H1 (cell line): ENCODE measurements around the gene PRKCH. TPM values are rescaled to one million over a fixed set of nuclear protein-coding genes. Genes with fewer than 3 reads are reported as not detected.

Source experiments
- CTCF ChIA-PET: fragments of 300-600 bp; sonication (Branson Sonifier 250); formaldehyde crosslinking; loops from one replicate; lab custom pipeline; 2021; ENCODE audit not compliant: partially characterized antibody; lab: Charles Lee
- POLR2A ChIA-PET: fragments of 300-600 bp; sonication (Branson Sonifier 250); formaldehyde crosslinking; loops from one replicate; lab custom pipeline; 2021; ENCODE audit warnings: inconsistent platforms; ENCODE audit not compliant: partially characterized antibody; lab: Charles Lee
- DNase-seq, 2 experiments: peaks; one replicate each; pipeline versions ENCODE4 v3.0.0 to v3.0.0-alpha.2; 2010 to 2022; ENCODE audit warnings: low spot score in 2 of 2, low read depth in 1 of 2, mixed read lengths in 1 of 2
- FAIRE-seq: peaks from 2 replicates; lab custom pipeline; 2011; peaks lifted over from hg19 to GRCh38; lab: Jason Lieb, UNC
- H2AFZ ChIP-seq: 2 replicates; pipeline ENCODE4 v1.8.1; 2012; ENCODE audit warnings: low read length, inconsistent platforms
- H2AK5ac ChIP-seq: 2 replicates; pipeline ENCODE4 v1.6.1; 2013; ENCODE audit warnings: low read depth, low read length
- H2BK120ac ChIP-seq: replicated peaks from 2 replicates; pipeline ENCODE3; 2013; ENCODE audit warnings: low read depth, low read length, inconsistent platforms
- H2BK12ac ChIP-seq: 2 replicates; pipeline ENCODE4 v1.6.1; 2013; ENCODE audit warnings: low read depth, low read length
- H2BK15ac ChIP-seq: 2 replicates; pipeline ENCODE4 v1.6.1; 2013; ENCODE audit warnings: low read length
- H2BK20ac ChIP-seq: 2 replicates; pipeline ENCODE4 v1.6.1; 2013; ENCODE audit warnings: low read length
- H2BK5ac ChIP-seq: 2 replicates; pipeline ENCODE4 v1.6.1; 2013; ENCODE audit warnings: low read depth, low read length
- H3K14ac ChIP-seq: 2 replicates; pipeline ENCODE4 v1.6.1; 2013; ENCODE audit warnings: inconsistent platforms; ENCODE audit not compliant: insufficient read length
- H3K18ac ChIP-seq: 2 replicates; pipeline ENCODE4 v1.6.1; 2013; ENCODE audit warnings: low read length; ENCODE audit errors: extremely low read depth
- H3K23ac ChIP-seq: 2 replicates; pipeline ENCODE4 v1.6.1; 2013; ENCODE audit warnings: inconsistent platforms; ENCODE audit not compliant: insufficient read length
- H3K23me2 ChIP-seq: 2 replicates; pipeline ENCODE4 v1.6.1; 2013; ENCODE audit warnings: low read depth, low read length
- H3K27ac ChIP-seq: 2 replicates; pipeline ENCODE4 v1.6.1; 2011; ENCODE audit warnings: low read depth, low read length, inconsistent platforms
- H3K27me3 ChIP-seq, 4 experiments: replicated peaks in 1 of 4; 1 replicate in 1 of 4; 2 replicates in 3 of 4; pipeline versions ENCODE4 v1.6.1 to v1.8.1; 2011 to 2013; ENCODE audit warnings: low read length in 3 of 4, mild to moderate bottlenecking in 3 of 4, inconsistent platforms in 2 of 4, mixed read lengths in 2 of 4, moderate library complexity in 1 of 4; ENCODE audit not compliant: control insufficient read depth in 3 of 4, insufficient read depth in 3 of 4; ENCODE audit errors: extremely low read depth in 1 of 4
- H3K36me3 ChIP-seq, 4 experiments: 2 replicates each; pipeline versions ENCODE4 v1.6.1 to v1.8.1; 2011 to 2013; ENCODE audit warnings: mild to moderate bottlenecking in 4 of 4, low read length in 3 of 4, moderate library complexity in 2 of 4, control low read depth in 1 of 4, inconsistent platforms in 1 of 4; ENCODE audit not compliant: insufficient read depth in 4 of 4, control insufficient read depth in 2 of 4
- H3K4ac ChIP-seq: replicated peaks from 2 replicates; pipeline ENCODE3; 2013; ENCODE audit warnings: low read length, low read depth, mixed read lengths, inconsistent platforms; ENCODE audit not compliant: insufficient read length
- H3K4me1 ChIP-seq, 4 experiments: replicated peaks in 1 of 4; 1 replicate in 1 of 4; 2 replicates in 3 of 4; pipeline versions ENCODE4 v1.6.1 to v1.8.1; 2011 to 2013; ENCODE audit warnings: low read length in 3 of 4, inconsistent platforms in 2 of 4, mixed read lengths in 1 of 4; ENCODE audit not compliant: insufficient read depth in 4 of 4, control insufficient read depth in 3 of 4
- H3K4me2 ChIP-seq, 2 experiments: 2 replicates each; pipeline versions ENCODE4 v1.6.1 to v1.8.1; 2011 to 2013; ENCODE audit warnings: low read depth in 2 of 2, low read length in 2 of 2, control low read depth in 1 of 2, inconsistent platforms in 1 of 2, mild to moderate bottlenecking in 1 of 2; ENCODE audit not compliant: insufficient read depth in 1 of 2
- H3K4me3 ChIP-seq, 4 experiments: fragments of 200-600, 300-600 bp in 1 of 4; sonication (generic), shearing (Covaris generic), sonication (Bioruptor Twin) in 1 of 4; 2 replicates each; pipeline versions ENCODE4 v1.5.1 to v1.8.1; 2011 to 2016; ENCODE audit warnings: low read length in 4 of 4, low read depth in 3 of 4, control low read depth in 2 of 4, inconsistent platforms in 2 of 4, mild to moderate bottlenecking in 2 of 4, mixed read lengths in 1 of 4, moderate library complexity in 1 of 4; ENCODE audit not compliant: insufficient read depth in 2 of 4; ENCODE audit errors: extremely low read depth in 1 of 4
- H3K56ac ChIP-seq: replicated peaks from 2 replicates; pipeline ENCODE3; 2013; ENCODE audit warnings: low read depth, mild to moderate bottlenecking, mixed read lengths, low read length, inconsistent platforms; ENCODE audit not compliant: insufficient read length
- H3K79me1 ChIP-seq: 2 replicates; pipeline ENCODE4 v1.6.1; 2013; ENCODE audit warnings: low read depth, low read length, control low read depth
- H3K79me2 ChIP-seq, 2 experiments: 2 replicates each; pipeline versions ENCODE4 v1.6.1 to v1.8.1; 2012 to 2013; ENCODE audit warnings: low read length in 2 of 2, mild to moderate bottlenecking in 2 of 2, inconsistent platforms in 1 of 2; ENCODE audit not compliant: insufficient read depth in 2 of 2, control insufficient read depth in 1 of 2
- H3K9ac ChIP-seq, 4 experiments: replicated peaks in 1 of 4; 1 replicate in 1 of 4; 2 replicates in 3 of 4; pipeline versions ENCODE4 v1.6.1 to v1.8.1; 2011 to 2013; ENCODE audit warnings: low read depth in 3 of 4, low read length in 3 of 4, control low read depth in 2 of 4, mild to moderate bottlenecking in 2 of 4, moderate library complexity in 2 of 4, inconsistent platforms in 1 of 4; ENCODE audit errors: extremely low read depth in 1 of 4
- H3K9me3 ChIP-seq, 2 experiments: 2 replicates each; pipeline versions ENCODE4 v1.6.1 to v1.8.1; 2012 to 2013; ENCODE audit warnings: mild to moderate bottlenecking in 2 of 2, moderate library complexity in 2 of 2, control low read depth in 1 of 2, inconsistent platforms in 1 of 2, low read depth in 1 of 2, low read length in 1 of 2, mixed read lengths in 1 of 2; ENCODE audit not compliant: insufficient read depth in 2 of 2
- H4K20me1 ChIP-seq, 2 experiments: replicated peaks in 1 of 2; 2 replicates each; pipeline versions ENCODE3 to v1.8.1; 2011 to 2013; ENCODE audit warnings: inconsistent platforms in 2 of 2, low read length in 2 of 2, mild to moderate bottlenecking in 1 of 2; ENCODE audit not compliant: insufficient read depth in 2 of 2, control insufficient read depth in 1 of 2
- H4K5ac ChIP-seq: 2 replicates; pipeline ENCODE4 v1.6.1; 2013; ENCODE audit warnings: low read length, low read depth, mixed read lengths, inconsistent platforms; ENCODE audit not compliant: insufficient read length
- H4K8ac ChIP-seq: 2 replicates; pipeline ENCODE4 v1.8.0; 2013; ENCODE audit warnings: mild to moderate bottlenecking, moderate library complexity, low read length, inconsistent platforms; ENCODE audit not compliant: insufficient read depth; ENCODE audit errors: extremely low read depth
- H4K91ac ChIP-seq: replicated peaks from 2 replicates; pipeline ENCODE3; 2013; ENCODE audit warnings: low read length, mixed read lengths, inconsistent platforms; ENCODE audit not compliant: insufficient read length
- ATF2 ChIP-seq: IDR thresholded peaks from 2 replicates; pipeline ENCODE4 v1.6.1; 2012; ENCODE audit warnings: low read length, inconsistent platforms
- ATF3 ChIP-seq: IDR thresholded peaks from 2 replicates; pipeline ENCODE4 v1.6.1; 2011; ENCODE audit warnings: low read depth, mild to moderate bottlenecking, low read length; ENCODE audit not compliant: insufficient read depth
- BRCA1 ChIP-seq: IDR thresholded peaks from 2 replicates; pipeline ENCODE4 v1.6.1; 2012; ENCODE audit warnings: low read depth, low read length, improper control_type of control experiment
- CBX8 ChIP-seq: fragments of 300-800, 300-1000 bp; sonication (generic); IDR thresholded peaks from 2 replicates; pipeline ENCODE4 v1.7.1; 2016; ENCODE audit warnings: low read depth, low read length, borderline replicate concordance
- JUND ChIP-seq: IDR thresholded peaks from 2 replicates; pipeline ENCODE4 v1.6.1; 2011; ENCODE audit warnings: mild to moderate bottlenecking, improper control_type of control experiment, low read length
- POLR2AphosphoS5 ChIP-seq: IDR thresholded peaks from 2 replicates; pipeline ENCODE4 v1.6.1; 2011; ENCODE audit warnings: low read depth, low read length
- RAD21 ChIP-seq, 2 experiments: IDR thresholded peaks in 1 of 2; conservative IDR thresholded peaks in 1 of 2; 2 replicates each; pipeline ENCODE4 v1.6.1; 2011; ENCODE audit warnings: low read depth in 2 of 2, low read length in 2 of 2, improper control_type of control experiment in 1 of 2, inconsistent platforms in 1 of 2, mild to moderate bottlenecking in 1 of 2, moderate library complexity in 1 of 2
- SIN3A ChIP-seq, 2 experiments: IDR thresholded peaks in 1 of 2; conservative IDR thresholded peaks in 1 of 2; 2 replicates each; pipeline ENCODE4 v1.6.1; 2011 to 2012; ENCODE audit warnings: low read length in 2 of 2, improper control_type of control experiment in 1 of 2, low read depth in 1 of 2, mild to moderate bottlenecking in 1 of 2
- SRF ChIP-seq: IDR thresholded peaks from 2 replicates; pipeline ENCODE4 v1.6.1; 2011; ENCODE audit warnings: mild to moderate bottlenecking, low read depth, low read length, moderate library complexity
- SUZ12 ChIP-seq: fragments of 200-600 bp; sonication (generic); IDR thresholded peaks from 2 replicates; pipeline ENCODE4 v1.6.1; 2012; ENCODE audit warnings: mild to moderate bottlenecking, inconsistent platforms, low read length, moderate library complexity, mixed read lengths
- TEAD4 ChIP-seq: IDR thresholded peaks from 2 replicates; pipeline ENCODE4 v1.6.1; 2012; ENCODE audit warnings: low read depth, low read length, inconsistent platforms, mixed read lengths
- WGBS, 2 experiments: shearing (Covaris generic) in 1 of 2; methylation state at CpG; one replicate each; pipeline versions ENCODE4 v1.1.6 to v1.1.7; 2013 to 2015; ENCODE audit warnings: low lambda C conversion rate in 2 of 2, mixed read lengths in 2 of 2, inconsistent platforms in 1 of 2, low coverage in 1 of 2, missing lambda C conversion rate in 1 of 2; ENCODE audit not compliant: insufficient replicate concordance in 2 of 2, insufficient coverage in 1 of 2, insufficient read length in 1 of 2; ENCODE audit errors: extremely low coverage in 1 of 2, missing lambda C conversion rate in 1 of 2; 5-methylcytosine and 5-hydroxymethylcytosine counted together
- polyA plus RNA-seq, 7 experiments: library from polyadenylated mRNA; depleted of rRNA in 3 of 7; stranded (reverse) in 5 of 7; unstranded in 2 of 7; fragments of >200 nt in 5 of 7; fragments of 200-250 nt in 2 of 7; gene quantifications; 1 replicate in 5 of 7; 2 replicates in 1 of 7; 4 replicates in 1 of 7; pipeline versions ENCODE4 v1.2.1 to v1.2.3, GENCODE V29; 2011 to 2013; ENCODE audit warnings: missing spikeins in 2 of 7, mixed read lengths in 2 of 7
- total RNA-seq: library from RNA; stranded (reverse); fragmentation: NEBNext Ultra II Directional; extraction: Animal tissue kit (Norgen Biotek cat#: 25700); gene quantifications from 2 replicates; pipeline ENCODE4 v1.2.1, GENCODE V29; 2021

Gene PRKCH
- total and polyA plus RNA-seq, 2 of the 8 experiments (the other 6 are each of a cell fraction or from before 2014, with no cell fraction given): 6.4 to 7.0 TPM

GRCh38 chr14:61538464-61539022 lies 217.2 kb downstream of the PRKCH start:
- Histone ChIP-seq H3K18ac (no peak overlapping the region), H2BK12ac (no peak overlapping the region), H3K56ac (no peak overlapping the region), H2BK5ac (no peak overlapping the region), H3K79me1 (no peaks in the 10 kb centered on the region), H3K9ac (no peak overlapping the region), H4K8ac (no peak overlapping the region), H3K14ac (no peak overlapping the region), H3K4me3 (no peak overlapping the region), H3K23me2 (no peaks in the 10 kb centered on the region), H3K4ac (no peak overlapping the region), H3K27ac (no peak overlapping the region), H3K4me1 (peaks cover 5 to 13% (median 11%) of the 10 kb centered on the region in 4 experiments; a peak in 5 of 7 replicates), H2AFZ (no peak overlapping the region), H2AK5ac (no peak overlapping the region), H2BK15ac (no peak overlapping the region), H3K36me3 (no peaks in the 10 kb centered on the region; a peak in 1 of 8 replicates), H3K23ac (no peak overlapping the region), H3K79me2 (no peaks in the 10 kb centered on the region), H4K20me1 (no peaks in the 10 kb centered on the region), H3K9me3 (no peaks in the 10 kb centered on the region), H3K4me2 (no peak overlapping the region), H2BK120ac (no peak overlapping the region), H4K91ac (no peak overlapping the region), H4K5ac (no peak overlapping the region), H2BK20ac (no peak overlapping the region), H3K27me3 (no peaks in the 10 kb centered on the region)
- ChIA-PET CTCF (interaction anchor here (0.7 kb wide), 1 partner anchor 55 kb away, joined by 3 read pairs; no protein-coding TSS in a partner anchor), POLR2A (no interaction called here)
- DNase-seq: no peak
- FAIRE-seq: no peak
- WGBS, 2 experiments: 90% methylated on average over 5 of the region's 5 CpGs; no CpG with 5 or more reads in 1 of the 2 experiments
- TF ChIP-seq SIN3A (conservative IDR thresholded peaks at IDR 0.05 in 1 of 2, IDR thresholded peaks at IDR 0.05 in 1 of 2; ENCODE audit: low read depth in 1 of 2, low read length in 2 of 2) (no peak), TEAD4 (no peak), JUND (no peak), POLR2AphosphoS5 (no peak), SUZ12 (no peak), SRF (no peak), BRCA1 (no peak), RAD21 (IDR thresholded peaks at IDR 0.05 in 1 of 2, conservative IDR thresholded peaks at IDR 0.05 in 1 of 2; ENCODE audit: low read depth in 2 of 2, low read length in 2 of 2) (no peak), ATF3 (no peak), CBX8 (no peak), ATF2 (no peak)
